HepG2 (cell line): ENCODE data around the gene CCDC77. TPM values are rescaled to one million over a fixed set of nuclear protein-coding genes. Genes with fewer than 3 reads are reported as not detected.

ENCODE experiments used
- ARID5B ChIP-seq: IDR thresholded peaks from 2 replicates; pipeline ENCODE4 v1.4.0; 2020; ENCODE audit warnings: mild to moderate bottlenecking, missing genetic modification reagents
- CBX1 ChIP-seq: IDR thresholded peaks from one replicate; pipeline ENCODE4 v1.6.1; 2016; ENCODE audit warnings: antibody characterized with exemption, low read depth
- CHD2 ChIP-seq: IDR thresholded peaks from 2 replicates; pipeline ENCODE4 v1.6.1; 2011; ENCODE audit warnings: low read depth, low read length, improper control_type of control experiment
- HCFC1 ChIP-seq: fragments of 150-350 bp; IDR thresholded peaks from 2 replicates; pipeline ENCODE4 v1.6.1; 2014; ENCODE audit warnings: low read depth, low read length
- KLF12 ChIP-seq: sonication (generic); formaldehyde crosslinking; IDR thresholded peaks from 2 replicates; pipeline ENCODE4 v1.4.0; 2020; ENCODE audit warnings: missing genetic modification reagents, borderline replicate concordance
- NBN ChIP-seq: fragments of 450-650 bp; conservative IDR thresholded peaks from 2 replicates; pipeline ENCODE4 v1.6.1; 2017
- NFE2 ChIP-seq: sonication (generic); formaldehyde crosslinking; IDR thresholded peaks from 2 replicates; pipeline ENCODE4 v1.4.0; 2020; ENCODE audit warnings: missing genetic modification reagents
- NFIC ChIP-seq: IDR thresholded peaks from 2 replicates; pipeline ENCODE4 v1.6.1; 2012; ENCODE audit warnings: mild to moderate bottlenecking, low read length, inconsistent platforms
- NFYB ChIP-seq: sonication (generic); formaldehyde crosslinking; IDR thresholded peaks from 2 replicates; pipeline ENCODE4 v1.4.0; 2020; ENCODE audit warnings: missing genetic modification reagents
- PBX3 ChIP-seq: sonication (generic); formaldehyde crosslinking; IDR thresholded peaks from 2 replicates; pipeline ENCODE4 v1.8.1; 2023; ENCODE audit warnings: missing genetic modification reagents, inconsistent platforms, borderline replicate concordance
- PHB2 ChIP-seq: fragments of 450-650 bp; IDR thresholded peaks from 2 replicates; pipeline ENCODE4 v1.6.1; 2018; ENCODE audit not compliant: partially characterized antibody
- SAFB2 ChIP-seq: sonication (generic); formaldehyde crosslinking; IDR thresholded peaks from 2 replicates; pipeline ENCODE4 v1.5.1; 2020; ENCODE audit warnings: missing genetic modification reagents, low read depth, mild to moderate bottlenecking, borderline replicate concordance
- SIX4 ChIP-seq: sonication (generic); formaldehyde crosslinking; IDR thresholded peaks from 2 replicates; pipeline ENCODE4 v1.4.0; 2020; ENCODE audit warnings: missing genetic modification reagents
- SUZ12 ChIP-seq: fragments of 150-350 bp; IDR thresholded peaks from 2 replicates; pipeline ENCODE4 v1.6.1; 2014; ENCODE audit warnings: low read depth, low read length
- ZFP62 ChIP-seq: sonication (generic); formaldehyde crosslinking; IDR thresholded peaks from 2 replicates; pipeline ENCODE4 v1.4.0; 2020; ENCODE audit warnings: missing genetic modification reagents
- ZMAT5 ChIP-seq: sonication (generic); formaldehyde crosslinking; IDR thresholded peaks from 2 replicates; pipeline ENCODE4 v1.5.0; 2020; ENCODE audit warnings: mild to moderate bottlenecking, low read depth, missing genetic modification reagents, borderline replicate concordance
- ZNF101 ChIP-seq: sonication (generic); formaldehyde crosslinking; IDR thresholded peaks from 2 replicates; pipeline ENCODE4 v1.4.0; 2020; ENCODE audit warnings: mild to moderate bottlenecking, low read depth, missing genetic modification reagents, borderline replicate concordance
- ZNF275 ChIP-seq: sonication (generic); formaldehyde crosslinking; IDR thresholded peaks from 2 replicates; pipeline ENCODE4 v1.8.0; 2022; ENCODE audit warnings: missing genetic modification reagents, mild to moderate bottlenecking, inconsistent platforms, borderline replicate concordance
- ZNF546 ChIP-seq: sonication (generic); formaldehyde crosslinking; conservative IDR thresholded peaks from 2 replicates; pipeline ENCODE4 v1.8.1; 2023; ENCODE audit warnings: mild to moderate bottlenecking, missing genetic modification reagents
- ZNF770 ChIP-seq: sonication (generic); formaldehyde crosslinking; IDR thresholded peaks from 2 replicates; pipeline ENCODE4 v1.5.0; 2020; ENCODE audit warnings: mild to moderate bottlenecking, missing genetic modification reagents
- ZNF775 ChIP-seq: sonication (generic); formaldehyde crosslinking; IDR thresholded peaks from 2 replicates; pipeline ENCODE4 v1.4.0; 2020; ENCODE audit warnings: missing genetic modification reagents, mild to moderate bottlenecking, moderate library complexity, borderline replicate concordance
- polyA plus RNA-seq, 8 experiments: library from polyadenylated mRNA; depleted of rRNA in 3 of 8; stranded (reverse) in 7 of 8; unstranded in 1 of 8; fragments of >200 nt; fragmentation: Illumina TruSeq in 4 of 8; extraction: Trizol in 4 of 8; gene quantifications; 2 replicates each; pipeline versions ENCODE4 v1.2.1 to v1.2.3, GENCODE V29; 2011 to 2016; ENCODE audit warnings: low read depth in 4 of 8, missing spikeins in 1 of 8, mixed read lengths in 1 of 8; ENCODE audit not compliant: insufficient read depth in 1 of 8
- total RNA-seq, 5 experiments: library from RNA; depleted of rRNA; stranded (reverse); fragments of >200 nt; fragmentation: Illumina TruSeq; extraction: Trizol; gene quantifications; 2 replicates each; pipeline ENCODE4 v1.2.3, GENCODE V29; 2016; ENCODE audit warnings: low read depth in 1 of 5

The CCDC77 gene
- total and polyA plus RNA-seq, 2 of the 13 experiments (the other 11 are each of a cell fraction or from before 2014, with no cell fraction given), result 6.4 to 16.4 TPM

GRCh38 chr12:389142-390096, 12.0 kb upstream of the CCDC77 start, which contains the start of gene KDM5A (continued):
- no peak for TF ChIP-seq KLF12 (CRISPR knock-in tag)
- TF ChIP-seq SAFB2 (CRISPR knock-in tag), result no peak
- TF ChIP-seq ZNF275, result no peak
- TF ChIP-seq NBN, result no peak
- peak; percentile 53 for TF ChIP-seq CBX1
- TF ChIP-seq HCFC1, result peak; percentile 80
- no peak for TF ChIP-seq ZMAT5
- no peak for TF ChIP-seq NFYB (CRISPR knock-in tag)
- no peak for TF ChIP-seq NFE2 (CRISPR knock-in tag)
- no peak for TF ChIP-seq ZNF546 (CRISPR knock-in tag)
- TF ChIP-seq CHD2, result peak; percentile 89
- TF ChIP-seq ZNF101 (CRISPR knock-in tag), result no peak
- no peak for TF ChIP-seq SIX4 (CRISPR knock-in tag)
- no peak for TF ChIP-seq PBX3 (CRISPR knock-in tag)
- TF ChIP-seq ARID5B (CRISPR knock-in tag), result peak; percentile 27; the same call in 1 of the 2 replicates
- TF ChIP-seq SUZ12, result no peak
- 0 out of 2 replicates have a peak, but pooled peaks have one; percentile 22 for TF ChIP-seq ZNF770 (CRISPR knock-in tag)
- TF ChIP-seq PHB2, result no peak
- no peak for TF ChIP-seq NFIC
- no peak for TF ChIP-seq ZFP62 (CRISPR knock-in tag)
- TF ChIP-seq ZNF775 (CRISPR knock-in tag), result no peak
